Measurements from ENCODE around the gene SLC6A13.
"Not testable (repeated sequence)": the region's sequence is repeated elsewhere in the genome, so short reads cannot be mapped to it uniquely, and the experiment has no call there.

SLC6A13 gene

GRCh38 chr12:195951-196350 is 66.7 kb downstream of the SLC6A13 start:
- no peak for DNase-seq

- no peak for DNase-seq
Measured at GRCh38 chr12:195156-195555, 67.5 kb downstream of the SLC6A13 start.

GRCh38 chr12:194276-194675 is 68.4 kb downstream of the SLC6A13 start:
- DNase-seq: no peak

- DNase-seq: no peak
Measured at GRCh38 chr12:193261-193660, 69.4 kb downstream of the SLC6A13 start.

GRCh38 chr12:191541-191940 is 71.1 kb downstream of the SLC6A13 start:
- DNase-seq: no peak

GRCh38 chr12:190881-191280 is 71.8 kb downstream of the SLC6A13 start:
- DNase-seq: no peak

- no peak for DNase-seq
Measured at GRCh38 chr12:189622-189962, 73.0 kb downstream of the SLC6A13 start.

GRCh38 chr12:188910-189621 is 73.6 kb downstream of the SLC6A13 start:
- DNase-seq: peak; percentile 47

- DNase-seq: not testable (repeated sequence)
Measured at GRCh38 chr12:187986-188909, 74.4 kb downstream of the SLC6A13 start.

GRCh38 chr12:186006-186625 is 76.5 kb downstream of the SLC6A13 start:
- DNase-seq: no peak

- DNase-seq: no peak
Measured at GRCh38 chr12:185576-185955, 77.1 kb downstream of the SLC6A13 start.

GRCh38 chr12:184811-185575 is 77.6 kb downstream of the SLC6A13 start:
- no peak for DNase-seq

- peak; percentile 92 for DNase-seq
Measured at GRCh38 chr12:182381-182892, 80.2 kb downstream of the SLC6A13 start.

- DNase-seq: no peak
Measured at GRCh38 chr12:181921-182320, 80.7 kb downstream of the SLC6A13 start.

GRCh38 chr12:180445-180844 is 82.2 kb downstream of the SLC6A13 start:
- DNase-seq: peak; percentile 94

GRCh38 chr12:179885-180284 is 82.8 kb downstream of the SLC6A13 start:
- DNase-seq: no peak

- no peak for DNase-seq
Measured at GRCh38 chr12:179131-179884, 83.3 kb downstream of the SLC6A13 start.

GRCh38 chr12:178829-179109 is 83.9 kb downstream of the SLC6A13 start:
- DNase-seq: no peak

- no peak for DNase-seq
Measured at GRCh38 chr12:177980-178828, 84.4 kb downstream of the SLC6A13 start.

- no peak for DNase-seq
Measured at GRCh38 chr12:177336-177979, 85.2 kb downstream of the SLC6A13 start.
